ENCODE measurements around the gene COQ10A.

The COQ10A gene

GRCh38 chr12:56304276-56304675, 37.5 kb downstream of the COQ10A start:
- Histone ChIP-seq H4K20me1 (ENCODE audit: insufficient read depth, low read length) (no peaks in the 10 kb centered on the region), H2AFZ (ENCODE audit: low read length) (no peak overlapping the region), H3K9me3 (ENCODE audit: low read length) (no peaks in the 10 kb centered on the region), H3K27ac (ENCODE audit: low read depth, low read length, poor library complexity, severe bottlenecking) (no peak overlapping the region), H3F3A (ENCODE audit: insufficient read depth, low read length) (no peaks in the 10 kb centered on the region), H3K27me3 (ENCODE audit: insufficient read depth, low read length) (no peaks in the 10 kb centered on the region), H3K4me3 (ENCODE audit: low read depth, low read length, poor library complexity, severe bottlenecking) (no peak overlapping the region), H3K36me3 (ENCODE audit: insufficient read depth, low read length) (peaks cover 22% of the 10 kb centered on the region), H3K4me2 (ENCODE audit: low read length) (no peak overlapping the region), H3K9me2 (ENCODE audit: low read depth, low read length) (no peaks in the 10 kb centered on the region), H3K4me1 (ENCODE audit: insufficient read depth, low read length, severe bottlenecking) (peaks cover 28% of the 10 kb centered on the region), H3K79me2 (ENCODE audit: insufficient read depth, low read length) (peaks cover 5% of the 10 kb centered on the region), H3K9ac (ENCODE audit: low read length) (no peak overlapping the region)
- no peak for TF ChIP-seq EZH2 (IDR thresholded peaks at IDR 0.05; ENCODE audit: borderline replicate concordance, low read length)
- no peak for TF ChIP-seq CTCF (IDR thresholded peaks at IDR 0.05; ENCODE audit: low read length)

DNA sequence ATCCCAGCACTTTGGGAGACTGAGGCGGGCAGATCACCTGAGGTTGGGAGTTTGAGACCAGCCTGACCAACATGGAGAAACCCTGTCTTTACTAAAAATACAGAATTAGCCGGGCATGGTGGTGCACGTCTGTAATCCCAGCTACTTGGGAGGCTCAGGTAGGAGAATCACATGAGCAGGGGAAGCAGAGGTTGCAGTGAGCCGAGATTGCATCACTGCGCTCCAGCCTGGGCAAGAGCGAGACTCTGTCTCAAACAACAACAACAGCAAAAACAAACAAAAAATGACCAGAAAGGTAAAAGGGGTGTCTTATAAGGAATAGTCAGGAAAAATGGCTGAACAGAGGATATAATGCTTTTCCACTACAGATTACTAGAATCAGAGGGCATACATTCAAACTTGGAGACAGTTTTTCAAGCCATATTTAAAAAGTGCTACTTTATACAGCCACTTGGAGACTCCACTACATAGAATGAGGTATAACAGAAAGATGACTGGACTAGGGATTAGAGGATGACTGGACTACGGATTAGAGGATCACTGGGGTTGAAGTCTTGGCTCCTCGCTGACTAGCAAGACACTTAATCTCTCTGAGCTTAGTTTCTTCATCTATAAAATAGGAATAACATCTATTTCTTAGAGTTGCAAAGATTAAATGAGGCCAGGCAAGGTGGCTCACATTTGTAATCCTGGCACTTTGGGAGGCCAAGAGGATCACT, 38.3 kb downstream of the COQ10A start:
- Histone ChIP-seq H2AFZ (ENCODE audit: low read length) (no peak overlapping the region), H3K4me1 (ENCODE audit: insufficient read depth, low read length, severe bottlenecking) (peaks cover 28% of the 10 kb centered on the region), H3K4me3 (ENCODE audit: low read depth, low read length, poor library complexity, severe bottlenecking) (no peak overlapping the region)

DNA sequence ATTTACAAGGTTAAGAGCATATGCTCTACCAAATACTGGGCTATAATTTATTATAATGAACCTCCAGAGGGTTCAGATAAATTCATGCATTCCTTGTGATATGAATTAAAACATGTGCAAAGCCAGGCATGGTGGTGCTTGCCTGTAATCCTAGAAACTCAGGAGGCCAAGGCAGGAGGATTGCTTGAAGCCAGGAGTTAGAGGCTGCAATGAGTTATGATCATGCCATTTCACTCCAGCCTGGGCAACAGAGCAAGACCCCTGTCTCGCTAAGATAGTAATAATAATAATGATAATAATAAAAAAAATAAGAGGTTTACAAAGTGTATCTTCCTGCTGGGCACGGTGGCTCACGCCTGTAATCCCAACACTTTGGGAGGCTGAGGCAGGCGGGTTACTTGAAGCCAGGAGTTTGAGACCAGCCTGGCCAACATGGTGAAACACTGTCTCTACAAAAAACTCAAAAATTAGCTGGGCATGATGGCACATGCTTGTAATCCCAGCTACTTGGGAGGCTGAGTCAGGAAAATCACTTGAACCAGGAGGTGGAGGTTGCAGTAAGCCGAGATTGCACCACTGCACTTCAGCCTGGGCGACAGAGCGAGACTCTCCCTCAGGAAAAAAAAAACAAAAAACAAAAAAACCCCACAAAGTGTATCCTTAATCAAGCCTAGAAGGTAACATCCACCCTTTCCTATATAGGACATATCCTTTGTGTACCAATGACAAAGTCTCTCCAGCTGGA, 40.7 kb downstream of the COQ10A start:
- TF ChIP-seq EZH2 (IDR thresholded peaks at IDR 0.05; ENCODE audit: borderline replicate concordance, low read length): no peak
- no peak for TF ChIP-seq CTCF (IDR thresholded peaks at IDR 0.05; ENCODE audit: low read length)
- no peaks in the 10 kb centered on the region for H3K27me3 ChIP-seq (ENCODE audit: insufficient read depth, low read length)
- no peaks in the 10 kb centered on the region for H3F3A ChIP-seq (ENCODE audit: insufficient read depth, low read length)
- no peaks in the 10 kb centered on the region for H3K9me2 ChIP-seq (ENCODE audit: low read depth, low read length)
- no peaks in the 10 kb centered on the region for H3K79me2 ChIP-seq (ENCODE audit: insufficient read depth, low read length)
- H2AFZ ChIP-seq (ENCODE audit: low read length): no peak overlapping the region
- H3K27ac ChIP-seq (ENCODE audit: low read depth, low read length, poor library complexity, severe bottlenecking): no peak overlapping the region
- H4K20me1 ChIP-seq (ENCODE audit: insufficient read depth, low read length): no peaks in the 10 kb centered on the region
- peaks cover 39% of the 10 kb centered on the region for H3K36me3 ChIP-seq (ENCODE audit: insufficient read depth, low read length)
- no peak overlapping the region for H3K9ac ChIP-seq (ENCODE audit: low read length)
- H3K4me1 ChIP-seq (ENCODE audit: insufficient read depth, low read length, severe bottlenecking): peaks cover 8% of the 10 kb centered on the region
- no peaks in the 10 kb centered on the region for H3K9me3 ChIP-seq (ENCODE audit: low read length)
- no peak overlapping the region for H3K4me2 ChIP-seq (ENCODE audit: low read length)
- no peak overlapping the region for H3K4me3 ChIP-seq (ENCODE audit: low read depth, low read length, poor library complexity, severe bottlenecking)

More for the DNA sequence above, 38.3 kb downstream of the COQ10A start:
- H3K36me3 ChIP-seq (ENCODE audit: insufficient read depth, low read length): peaks cover 28% of the 10 kb centered on the region
- no peak overlapping the region for H3K9ac ChIP-seq (ENCODE audit: low read length)
- H3K79me2 ChIP-seq (ENCODE audit: insufficient read depth, low read length): no peaks in the 10 kb centered on the region
- H3K27ac ChIP-seq (ENCODE audit: low read depth, low read length, poor library complexity, severe bottlenecking): no peak overlapping the region
- H3K27me3 ChIP-seq (ENCODE audit: insufficient read depth, low read length): no peaks in the 10 kb centered on the region
- no peaks in the 10 kb centered on the region for H4K20me1 ChIP-seq (ENCODE audit: insufficient read depth, low read length)
- H3F3A ChIP-seq (ENCODE audit: insufficient read depth, low read length): no peaks in the 10 kb centered on the region
- H3K9me2 ChIP-seq (ENCODE audit: low read depth, low read length): no peaks in the 10 kb centered on the region
- TF ChIP-seq EZH2 (IDR thresholded peaks at IDR 0.05; ENCODE audit: borderline replicate concordance, low read length) (no peak), CTCF (IDR thresholded peaks at IDR 0.05; ENCODE audit: low read length) (no peak)
- H3K9me3 ChIP-seq (ENCODE audit: low read length): no peaks in the 10 kb centered on the region
- H3K4me2 ChIP-seq (ENCODE audit: low read length): no peak overlapping the region

Measured in OCI-LY1 (cell line).